ENCODE measurements around the gene RICTOR. TPM values are rescaled to one million over a fixed set of nuclear protein-coding genes. Genes with fewer than 3 reads are reported as not detected.

The RICTOR gene
- total RNA-seq, 2 experiments from 2014 or later: 48.1 to 48.5 TPM

- Mint-ChIP-seq H3K4me1 (peaks cover 28% of the 10 kb centered on the region), H3K27me3 (peaks cover 4% of the 10 kb centered on the region), H3K36me3 (ENCODE audit: low read depth) (peaks cover 4% of the 10 kb centered on the region), H3K9me3 (peaks cover 2% of the 10 kb centered on the region), H3K4me3 (no peak overlapping the region), H3K27ac (no peak overlapping the region)
- ChIA-PET POLR2A (no interaction called here), CTCF (interaction anchor here (0.8 to 2.0 kb wide), 10 partner anchors 10 to 136 kb away, joined by 3 to 7 read pairs (median 4); no protein-coding TSS in a partner anchor)
- DNase-seq: peak; percentile 33
Observed at GRCh38 chr5:39080597-39081204, 6.5 kb upstream of the RICTOR start.

- POLR2A ChIA-PET: no interaction called here
Observed at GRCh38 chr5:39080168-39080567, 6.0 kb upstream of the RICTOR start.

DNA sequence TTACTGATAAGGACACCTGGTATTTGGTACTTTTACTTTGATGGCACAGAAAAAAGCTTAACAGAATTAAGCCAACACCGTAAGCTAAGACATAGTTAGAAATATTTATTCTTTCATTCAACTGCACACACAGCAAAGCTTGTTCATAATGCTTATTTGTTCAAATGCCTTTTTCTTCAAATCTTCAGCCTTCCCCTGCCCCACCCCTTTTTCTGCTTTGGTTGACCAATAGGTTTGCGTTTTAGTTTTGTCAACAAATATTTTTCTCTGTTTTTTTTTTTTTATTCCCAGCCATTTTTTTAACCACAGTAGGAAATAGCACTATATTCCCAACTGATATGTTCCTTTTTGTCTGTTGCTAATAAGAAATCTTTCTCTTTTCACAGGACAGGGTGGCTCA is 4.9 kb upstream of the RICTOR start:
- Mint-ChIP-seq H3K27me3 (peaks cover 4% of the 10 kb centered on the region), H3K4me1 (peaks cover 32% of the 10 kb centered on the region), H3K9me3 (peaks cover 2% of the 10 kb centered on the region), H3K4me3 (no peak overlapping the region), H3K36me3 (ENCODE audit: low read depth) (peaks cover 4% of the 10 kb centered on the region), H3K27ac (no peak overlapping the region)
- CTCF ChIA-PET: interaction anchor here (1.5 to 1.7 kb wide), 2 partner anchors 96 to 133 kb away, joined by 3 to 5 read pairs; no protein-coding TSS in a partner anchor
- DNase-seq: no peak
- POLR2A ChIA-PET: no interaction called here

More at GRCh38 chr5:39080168-39080567, 6.0 kb upstream of the RICTOR start:
- Mint-ChIP-seq H3K9me3 (peaks cover 2% of the 10 kb centered on the region), H3K27ac (no peak overlapping the region), H3K4me3 (no peak overlapping the region), H3K36me3 (ENCODE audit: low read depth) (peaks cover 4% of the 10 kb centered on the region), H3K4me1 (peaks cover 32% of the 10 kb centered on the region), H3K27me3 (peaks cover 4% of the 10 kb centered on the region)
- no peak for DNase-seq
- CTCF ChIA-PET: interaction anchor here (0.7 to 2.0 kb wide), 9 partner anchors 11 to 137 kb away, joined by 3 to 7 read pairs (median 4); no protein-coding TSS in a partner anchor

DNA sequence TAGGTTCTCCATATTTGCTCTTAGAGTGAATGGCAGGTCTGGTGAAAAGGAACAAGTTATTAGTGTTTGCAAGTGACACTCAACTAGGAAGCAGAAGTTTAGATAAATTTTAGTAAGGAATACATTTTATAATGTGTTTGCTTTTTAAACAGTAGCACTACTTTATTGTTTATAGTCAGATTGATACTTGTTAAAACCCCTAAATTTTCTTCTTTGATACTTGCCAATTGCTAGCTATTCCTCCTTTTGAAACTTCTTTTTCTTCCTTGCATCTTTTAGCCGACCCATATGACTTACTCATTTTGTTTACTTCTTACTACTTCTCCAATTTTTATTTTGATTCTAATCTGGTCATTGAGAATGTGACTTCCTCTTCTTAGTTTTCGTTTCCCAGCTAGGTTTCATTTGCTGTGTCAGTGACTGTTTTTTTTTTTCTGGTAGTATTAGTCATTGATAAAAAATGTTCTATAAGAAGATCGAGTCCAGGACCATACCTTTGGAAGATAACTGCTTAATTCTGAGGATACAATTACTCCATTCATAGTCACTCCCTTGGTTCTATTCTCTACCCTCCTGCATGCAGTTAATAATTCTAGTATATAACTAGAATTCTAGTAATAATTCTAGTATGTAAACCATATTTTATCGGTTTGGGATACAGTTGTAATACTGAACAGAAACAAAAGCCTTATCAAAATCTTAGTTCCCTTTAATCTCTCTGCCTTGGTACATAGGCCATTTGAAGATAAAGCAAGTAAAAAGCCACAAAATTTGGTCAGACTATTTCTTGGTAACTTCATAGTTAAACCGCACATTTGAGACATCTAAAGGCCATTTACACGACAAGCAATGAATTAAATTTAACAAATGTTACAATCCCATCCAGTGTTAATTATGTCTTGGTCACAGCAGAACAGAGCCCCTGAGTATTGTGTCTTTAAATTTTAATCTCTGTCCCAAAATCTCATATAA is 2.8 kb upstream of the RICTOR start:
- CTCF ChIA-PET: interaction anchor here (0.6 kb wide), 1 partner anchor 230 kb away, joined by 3 read pairs; no protein-coding TSS in a partner anchor

GRCh38 chr5:39076101-39076756 is 2.0 kb upstream of the RICTOR start:
- H3K27ac Mint-ChIP-seq: peak overlapping the region; percentile 65

More for the DNA sequence above, 2.8 kb upstream of the RICTOR start:
- peak overlapping the region; percentile 37 for H3K4me3 Mint-ChIP-seq
- POLR2A ChIA-PET: interaction anchor here (1.0 kb wide), 1 partner anchor 111 kb away, joined by 6 read pairs; no protein-coding TSS in a partner anchor
- peaks cover 7% of the 10 kb centered on the region for H3K36me3 Mint-ChIP-seq (ENCODE audit: low read depth)
- peaks cover 34% of the 10 kb centered on the region for H3K4me1 Mint-ChIP-seq
- H3K27me3 Mint-ChIP-seq: peaks cover 4% of the 10 kb centered on the region
- peak overlapping the region; percentile 65 for H3K27ac Mint-ChIP-seq
- H3K9me3 Mint-ChIP-seq: no peaks in the 10 kb centered on the region
- no peak for DNase-seq

GRCh38 chr5:39073767-39074016 is 507 bp downstream of the RICTOR start:
- no peak for DNase-seq
- ChIA-PET POLR2A (no interaction called here), CTCF (no interaction called here)
- Mint-ChIP-seq H3K4me1 (peaks cover 51% of the 10 kb centered on the region), H3K36me3 (ENCODE audit: low read depth) (peaks cover 24% of the 10 kb centered on the region), H3K9me3 (peaks cover 2% of the 10 kb centered on the region), H3K27me3 (peaks cover 4% of the 10 kb centered on the region), H3K27ac (peak overlapping the region; percentile 96), H3K4me3 (peak overlapping the region; percentile 93)

More at GRCh38 chr5:39076101-39076756, 2.0 kb upstream of the RICTOR start:
- Mint-ChIP-seq H3K4me3 (peak overlapping the region; percentile 37), H3K4me1 (peaks cover 41% of the 10 kb centered on the region), H3K9me3 (no peaks in the 10 kb centered on the region), H3K27me3 (peaks cover 4% of the 10 kb centered on the region), H3K36me3 (ENCODE audit: low read depth) (peaks cover 13% of the 10 kb centered on the region)
- ChIA-PET POLR2A (interaction anchor here (1.0 kb wide), 1 partner anchor 111 kb away, joined by 6 read pairs; no protein-coding TSS in a partner anchor), CTCF (interaction anchor here (0.6 kb wide), 1 partner anchor 231 kb away, joined by 3 read pairs; no protein-coding TSS in a partner anchor)
- DNase-seq: no peak

GRCh38 chr5:39072925-39073766 is 1.1 kb downstream of the RICTOR start:
- Mint-ChIP-seq H3K27ac (peak overlapping the region; percentile 96), H3K27me3 (peaks cover under 1% of the 10 kb centered on the region), H3K9me3 (peaks cover 5% of the 10 kb centered on the region), H3K4me1 (peaks cover 53% of the 10 kb centered on the region), H3K36me3 (ENCODE audit: low read depth) (peaks cover 30% of the 10 kb centered on the region), H3K4me3 (peak overlapping the region; percentile 93)
- ChIA-PET POLR2A (interaction anchor here (0.7 kb wide), 1 partner anchor 89 kb away, joined by 3 read pairs; no protein-coding TSS in a partner anchor), CTCF (interaction anchor here (0.7 kb wide), 1 partner anchor 12 kb away, joined by 3 read pairs; no protein-coding TSS in a partner anchor)
- peak; percentile 72 for DNase-seq

GRCh38 chr5:39068099-39068498 is 6.1 kb downstream of the RICTOR start:
- H3K4me3 Mint-ChIP-seq: no peak overlapping the region
- peaks cover 59% of the 10 kb centered on the region for H3K4me1 Mint-ChIP-seq
- no peak overlapping the region for H3K27ac Mint-ChIP-seq
- POLR2A ChIA-PET: no interaction called here
- CTCF ChIA-PET: no interaction called here
- peaks cover 27% of the 10 kb centered on the region for H3K9me3 Mint-ChIP-seq
- peaks cover 68% of the 10 kb centered on the region for H3K36me3 Mint-ChIP-seq (ENCODE audit: low read depth)
- DNase-seq: no peak
- H3K27me3 Mint-ChIP-seq: no peaks in the 10 kb centered on the region

- no peak overlapping the region for H3K27ac Mint-ChIP-seq
- H3K27me3 Mint-ChIP-seq: no peaks in the 10 kb centered on the region
- CTCF ChIA-PET: no interaction called here
- H3K4me3 Mint-ChIP-seq: no peak overlapping the region
- H3K4me1 Mint-ChIP-seq: peaks cover 49% of the 10 kb centered on the region
- POLR2A ChIA-PET: no interaction called here
- peaks cover 27% of the 10 kb centered on the region for H3K9me3 Mint-ChIP-seq
- DNase-seq: no peak
- peaks cover 51% of the 10 kb centered on the region for H3K36me3 Mint-ChIP-seq (ENCODE audit: low read depth)
Observed at GRCh38 chr5:39064450-39064849, 9.7 kb downstream of the RICTOR start.

DNA sequence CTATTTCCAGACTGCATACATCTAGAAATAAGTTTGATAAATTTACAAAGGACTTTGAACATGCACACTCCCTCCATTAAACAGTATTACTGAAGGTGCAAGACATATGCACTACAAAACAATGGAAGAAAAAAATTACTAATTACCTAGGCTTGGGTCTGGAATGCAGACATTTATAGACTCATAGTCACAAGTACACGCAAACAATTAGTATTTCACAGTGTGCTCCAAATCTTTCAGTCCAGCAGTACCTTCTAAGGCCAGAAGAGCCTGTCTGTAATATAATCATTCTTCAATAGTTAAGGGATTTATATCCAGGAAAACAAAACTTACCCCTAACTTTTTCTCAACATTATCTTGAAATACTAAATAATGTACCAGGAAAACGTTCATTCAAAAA is 11.2 kb downstream of the RICTOR start:
- no peak for DNase-seq
- Mint-ChIP-seq H3K4me1 (peaks cover 49% of the 10 kb centered on the region), H3K9me3 (peaks cover 21% of the 10 kb centered on the region), H3K27me3 (no peaks in the 10 kb centered on the region), H3K27ac (no peak overlapping the region), H3K36me3 (ENCODE audit: low read depth) (peaks cover 37% of the 10 kb centered on the region), H3K4me3 (no peak overlapping the region)
- ChIA-PET POLR2A (no interaction called here), CTCF (interaction anchor here (1.3 kb wide), 1 partner anchor 18 kb away, joined by 3 read pairs; no protein-coding TSS in a partner anchor)

DNA sequence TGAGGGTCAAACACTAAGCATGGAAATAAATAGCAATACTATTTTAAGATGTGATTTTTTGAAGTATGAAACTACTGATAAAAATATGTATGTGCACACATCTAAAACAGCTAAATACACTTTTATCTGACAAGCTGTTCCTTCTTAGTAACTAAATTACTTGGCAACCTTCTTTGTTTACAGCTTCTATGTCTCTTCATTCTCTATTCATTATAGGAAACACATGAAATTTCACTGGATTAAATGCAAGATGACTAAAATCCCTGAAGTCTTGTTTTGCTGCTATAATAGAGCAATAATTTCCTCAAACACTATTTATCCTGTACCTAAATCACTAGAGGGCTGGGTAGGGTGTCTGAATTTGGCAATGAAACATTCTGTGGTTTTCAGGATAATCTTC is 11.7 kb downstream of the RICTOR start:
- ChIA-PET CTCF (interaction anchor here (1.3 kb wide), 1 partner anchor 18 kb away, joined by 3 read pairs; no protein-coding TSS in a partner anchor), POLR2A (no interaction called here)
- H3K27ac Mint-ChIP-seq: no peak overlapping the region
- DNase-seq: no peak
- H3K9me3 Mint-ChIP-seq: peaks cover 16% of the 10 kb centered on the region
- peaks cover 32% of the 10 kb centered on the region for H3K36me3 Mint-ChIP-seq (ENCODE audit: low read depth)
- H3K4me1 Mint-ChIP-seq: peaks cover 47% of the 10 kb centered on the region
- H3K27me3 Mint-ChIP-seq: no peaks in the 10 kb centered on the region
- H3K4me3 Mint-ChIP-seq: no peak overlapping the region

GRCh38 chr5:39062104-39062503 is 12.1 kb downstream of the RICTOR start:
- H3K27ac Mint-ChIP-seq: no peak overlapping the region
- DNase-seq: no peak
- peaks cover 12% of the 10 kb centered on the region for H3K9me3 Mint-ChIP-seq
- peaks cover 47% of the 10 kb centered on the region for H3K4me1 Mint-ChIP-seq
- no peak overlapping the region for H3K4me3 Mint-ChIP-seq
- H3K27me3 Mint-ChIP-seq: no peaks in the 10 kb centered on the region
- ChIA-PET CTCF (interaction anchor here (0.8 to 1.3 kb wide), 3 partner anchors 11 to 19 kb away, joined by 3 read pairs; no protein-coding TSS in a partner anchor), POLR2A (no interaction called here)
- H3K36me3 Mint-ChIP-seq (ENCODE audit: low read depth): peaks cover 28% of the 10 kb centered on the region
